GM12872 (cell line): ENCODE data around the gene CADM2.

Experiments used
- TF ChIP-seq, protein P1 (sequence below): IDR thresholded peaks from 3 replicates; pipeline ENCODE4 v1.5.1; 2011; ENCODE audit warnings: low read depth, mild to moderate bottlenecking, low read length, moderate library complexity; ENCODE audit not compliant: insufficient read depth

The CADM2 gene

GRCh38 chr3:85050821-85051220 lies 92.0 kb downstream of the CADM2 start:
- TF ChIP-seq, protein P1, sequence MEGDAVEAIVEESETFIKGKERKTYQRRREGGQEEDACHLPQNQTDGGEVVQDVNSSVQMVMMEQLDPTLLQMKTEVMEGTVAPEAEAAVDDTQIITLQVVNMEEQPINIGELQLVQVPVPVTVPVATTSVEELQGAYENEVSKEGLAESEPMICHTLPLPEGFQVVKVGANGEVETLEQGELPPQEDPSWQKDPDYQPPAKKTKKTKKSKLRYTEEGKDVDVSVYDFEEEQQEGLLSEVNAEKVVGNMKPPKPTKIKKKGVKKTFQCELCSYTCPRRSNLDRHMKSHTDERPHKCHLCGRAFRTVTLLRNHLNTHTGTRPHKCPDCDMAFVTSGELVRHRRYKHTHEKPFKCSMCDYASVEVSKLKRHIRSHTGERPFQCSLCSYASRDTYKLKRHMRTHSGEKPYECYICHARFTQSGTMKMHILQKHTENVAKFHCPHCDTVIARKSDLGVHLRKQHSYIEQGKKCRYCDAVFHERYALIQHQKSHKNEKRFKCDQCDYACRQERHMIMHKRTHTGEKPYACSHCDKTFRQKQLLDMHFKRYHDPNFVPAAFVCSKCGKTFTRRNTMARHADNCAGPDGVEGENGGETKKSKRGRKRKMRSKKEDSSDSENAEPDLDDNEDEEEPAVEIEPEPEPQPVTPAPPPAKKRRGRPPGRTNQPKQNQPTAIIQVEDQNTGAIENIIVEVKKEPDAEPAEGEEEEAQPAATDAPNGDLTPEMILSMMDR, result no peak

GRCh38 chr3:85051786-85052185 lies 93.0 kb downstream of the CADM2 start:
- TF ChIP-seq, protein P1, result no peak

- TF ChIP-seq, protein P1, result no peak
Observed at GRCh38 chr3:85053626-85054025, 94.8 kb downstream of the CADM2 start.

GRCh38 chr3:85054579-85054978 lies 95.8 kb downstream of the CADM2 start:
- TF ChIP-seq, protein P1, result no peak

DNA sequence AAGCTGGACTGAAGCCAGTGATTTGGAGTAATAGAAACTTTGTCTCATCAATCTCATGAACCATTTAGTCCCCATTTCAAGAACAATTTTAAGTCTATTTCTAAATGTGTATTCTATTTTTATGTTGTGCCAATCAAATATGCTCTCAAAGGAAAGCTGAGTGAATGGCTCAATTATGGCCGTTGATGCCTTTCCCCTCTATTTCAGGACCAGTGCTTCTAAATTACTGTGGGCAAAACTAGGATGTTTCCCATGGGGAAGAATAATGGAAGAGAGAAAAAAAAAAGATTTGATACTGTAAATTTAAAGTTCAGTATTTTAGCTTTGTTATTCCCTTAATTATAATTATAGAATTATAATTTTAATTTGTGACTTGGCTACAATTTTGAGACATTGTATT lies 110.1 kb downstream of the CADM2 start:
- TF ChIP-seq, protein P1, result no peak

GRCh38 chr3:85074003-85074402 lies 115.2 kb downstream of the CADM2 start:
- TF ChIP-seq, protein P1, result no peak

DNA sequence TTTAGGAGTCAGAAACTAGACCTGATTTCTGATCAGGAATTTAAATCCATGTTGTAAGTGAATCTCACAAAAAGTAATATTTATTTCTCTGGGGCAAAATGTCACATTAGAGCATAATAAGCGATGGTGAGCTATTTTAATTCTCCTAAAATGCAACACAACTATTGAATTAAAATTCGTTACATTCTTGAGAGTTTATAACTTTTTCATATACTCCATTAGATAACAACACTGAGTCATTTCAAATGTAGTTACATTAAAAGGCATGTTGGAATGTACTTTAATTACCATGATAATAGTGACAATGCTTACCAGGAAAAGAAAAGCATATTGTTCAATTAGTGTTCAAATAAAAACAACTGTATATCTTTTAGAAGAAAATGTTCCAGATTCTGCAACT lies 116.9 kb downstream of the CADM2 start:
- TF ChIP-seq, protein P1, result no peak

- TF ChIP-seq, protein P1, result no peak
Observed at GRCh38 chr3:85077018-85077417, 118.2 kb downstream of the CADM2 start.
